H9 (cell line): ENCODE results near the gene CD207. TPM values are rescaled to one million over a fixed set of nuclear protein-coding genes. Genes with fewer than 3 reads are reported as not detected.

Source experiments
- DNase-seq: peaks from one replicate; pipeline ENCODE4 v3.0.0-alpha.2; 2017
- H2AFZ ChIP-seq: one replicate; pipeline ENCODE4 v1.6.1; 2013; ENCODE audit warnings: mild to moderate bottlenecking, low read length, control low read depth, moderate library complexity
- H2AK5ac ChIP-seq: 2 replicates; pipeline ENCODE4 v1.6.1; 2013; ENCODE audit warnings: low read length, control low read depth, mixed read lengths; ENCODE audit not compliant: insufficient read length
- H2BK120ac ChIP-seq: one replicate; pipeline ENCODE4 v1.6.1; 2013; ENCODE audit warnings: low read depth, mild to moderate bottlenecking, low read length, control low read depth, inconsistent platforms; ENCODE audit not compliant: poor library complexity, severe bottlenecking
- H2BK12ac ChIP-seq: 2 replicates; pipeline ENCODE4 v1.6.1; 2013; ENCODE audit warnings: low read length, control low read depth, mixed read lengths, low read depth; ENCODE audit not compliant: insufficient read length
- H2BK15ac ChIP-seq: 2 replicates; pipeline ENCODE4 v1.6.1; 2013; ENCODE audit warnings: low read depth, low read length, control low read depth
- H2BK20ac ChIP-seq: one replicate; pipeline ENCODE4 v1.6.1; 2013; ENCODE audit warnings: low read depth, mild to moderate bottlenecking, low read length, control low read depth, inconsistent platforms; ENCODE audit not compliant: poor library complexity, severe bottlenecking
- H2BK5ac ChIP-seq: 2 replicates; pipeline ENCODE4 v1.6.1; 2013; ENCODE audit warnings: low read length, control low read depth, mixed read lengths; ENCODE audit not compliant: insufficient read length
- H3K14ac ChIP-seq: 2 replicates; pipeline ENCODE4 v1.6.1; 2013; ENCODE audit warnings: low read length, control low read depth; ENCODE audit not compliant: insufficient read depth
- H3K18ac ChIP-seq: 2 replicates; pipeline ENCODE4 v1.6.1; 2013; ENCODE audit warnings: low read depth, mild to moderate bottlenecking, mixed read lengths, low read length, control low read depth; ENCODE audit not compliant: insufficient read length
- H3K23ac ChIP-seq: 2 replicates; pipeline ENCODE4 v1.6.1; 2013; ENCODE audit warnings: low read length, control low read depth, mixed read lengths, low read depth; ENCODE audit not compliant: insufficient read length
- H3K23me2 ChIP-seq: 2 replicates; pipeline ENCODE4 v1.6.1; 2013; ENCODE audit warnings: low read depth, mild to moderate bottlenecking, mixed read lengths, low read length, control low read depth; ENCODE audit not compliant: insufficient read length, poor library complexity, severe bottlenecking
- H3K27ac ChIP-seq: 2 replicates; pipeline ENCODE4 v1.5.1; 2013; ENCODE audit warnings: low read length, control low read depth, mixed read lengths, low read depth; ENCODE audit not compliant: insufficient read length
- H3K27me3 ChIP-seq: 2 replicates; pipeline ENCODE4 v1.6.1; 2013; ENCODE audit warnings: low read length, control low read depth, inconsistent platforms; ENCODE audit not compliant: insufficient read depth
- H3K4ac ChIP-seq: 2 replicates; pipeline ENCODE4 v1.6.1; 2013; ENCODE audit warnings: low read depth, mild to moderate bottlenecking, control low read depth, inconsistent platforms, low read length, moderate library complexity
- H3K4me1 ChIP-seq: 2 replicates; pipeline ENCODE4 v1.6.1; 2013; ENCODE audit warnings: low read length, control low read depth, inconsistent platforms; ENCODE audit not compliant: insufficient read depth
- H3K4me2 ChIP-seq: 2 replicates; pipeline ENCODE4 v1.6.1; 2013; ENCODE audit warnings: low read length, control low read depth, mixed read lengths; ENCODE audit not compliant: insufficient read length, insufficient read depth
- H3K56ac ChIP-seq: 2 replicates; pipeline ENCODE4 v1.6.1; 2013; ENCODE audit warnings: low read depth, mild to moderate bottlenecking, mixed read lengths, low read length, control low read depth; ENCODE audit not compliant: insufficient read length
- H3K79me1 ChIP-seq: 2 replicates; pipeline ENCODE4 v1.6.1; 2013; ENCODE audit warnings: low read depth, mild to moderate bottlenecking, moderate library complexity, low read length, control low read depth, inconsistent platforms; ENCODE audit not compliant: insufficient read depth, poor library complexity, severe bottlenecking
- H3K79me2 ChIP-seq: 2 replicates; pipeline ENCODE4 v1.6.1; 2013; ENCODE audit warnings: low read length, control low read depth, inconsistent platforms; ENCODE audit not compliant: insufficient read depth
- H3K9ac ChIP-seq: 2 replicates; pipeline ENCODE4 v1.6.1; 2013; ENCODE audit warnings: low read length, control low read depth, mixed read lengths; ENCODE audit not compliant: insufficient read length; ENCODE audit errors: extremely low read depth
- H3K9me3 ChIP-seq: one replicate; pipeline ENCODE4 v1.6.1; 2013; ENCODE audit warnings: low read depth, low read length, inconsistent platforms; ENCODE audit not compliant: control insufficient read depth
- H3T11ph ChIP-seq: one replicate; pipeline ENCODE4 v1.6.1; 2013; ENCODE audit warnings: mild to moderate bottlenecking, low read length, control low read depth, inconsistent platforms
- H4K20me1 ChIP-seq: one replicate; pipeline ENCODE4 v1.6.1; 2013; ENCODE audit not compliant: control insufficient read depth, insufficient read length, insufficient read depth
- H4K5ac ChIP-seq: 2 replicates; pipeline ENCODE4 v1.6.1; 2013; ENCODE audit warnings: low read depth, mild to moderate bottlenecking, mixed read lengths, low read length, control low read depth; ENCODE audit not compliant: insufficient read length
- H4K8ac ChIP-seq: replicated peaks from 2 replicates; pipeline ENCODE4 v1.6.1; 2013; ENCODE audit warnings: low read length, control low read depth, mixed read lengths, low read depth; ENCODE audit not compliant: insufficient read length
- H4K91ac ChIP-seq: 2 replicates; pipeline ENCODE4 v1.6.1; 2013; ENCODE audit warnings: low read depth, mild to moderate bottlenecking, moderate library complexity, mixed read lengths, low read length, control low read depth; ENCODE audit not compliant: insufficient read length
- H3K27ac Mint-ChIP-seq, 3 experiments: 2 replicates in 2 of 3; 3 replicates in 1 of 3; pipeline ENCODE4 v1.8.0; 2020 to 2021; ENCODE audit warnings: mixed read lengths in 3 of 3, mild to moderate bottlenecking in 1 of 3, moderate library complexity in 1 of 3
- H3K27me3 Mint-ChIP-seq: 2 replicates; pipeline ENCODE4 v1.8.0; 2021; ENCODE audit warnings: low read depth, mild to moderate bottlenecking, moderate library complexity, mixed read lengths
- H3K36me3 Mint-ChIP-seq, 3 experiments: 2 replicates in 2 of 3; 3 replicates in 1 of 3; pipeline ENCODE4 v1.8.0; 2020 to 2021; ENCODE audit warnings: low read depth in 3 of 3, mixed read lengths in 3 of 3; ENCODE audit not compliant: insufficient read depth in 1 of 3
- H3K4me1 Mint-ChIP-seq, 2 experiments: 2 replicates each; pipeline ENCODE4 v1.8.0; 2020; ENCODE audit warnings: mixed read lengths in 2 of 2
- H3K4me3 Mint-ChIP-seq, 2 experiments: 2 replicates in 1 of 2; 3 replicates in 1 of 2; pipeline ENCODE4 v1.8.0; 2020 to 2021; ENCODE audit warnings: mild to moderate bottlenecking in 2 of 2, mixed read lengths in 2 of 2, moderate library complexity in 1 of 2
- H3K9me3 Mint-ChIP-seq, 2 experiments: 2 replicates in 1 of 2; 3 replicates in 1 of 2; pipeline ENCODE4 v1.8.0; 2020; ENCODE audit warnings: mild to moderate bottlenecking in 2 of 2, mixed read lengths in 2 of 2, moderate library complexity in 1 of 2
- WGBS: extraction: QIAGEN DNeasy Blood & Tissue Kit; methylation state at CpG from one replicate; pipeline ENCODE4 v1.1.7; 2013; ENCODE audit warnings: missing lambda C conversion rate, low lambda C conversion rate, mixed read lengths; ENCODE audit not compliant: insufficient read length; ENCODE audit errors: extremely low coverage; 5-methylcytosine and 5-hydroxymethylcytosine counted together
- total RNA-seq: library from RNA; stranded (reverse); gene quantifications from 2 replicates; pipeline ENCODE4 v1.2.1, GENCODE V29; 2021
- TF ChIP-seq, protein P1 (sequence below): fragments of 200-600 bp; sonication (generic); conservative IDR thresholded peaks from 3 replicates; pipeline ENCODE4 v1.8.0; 2021; ENCODE audit warnings: antibody characterized with exemption, mild to moderate bottlenecking

The CD207 gene
- total RNA-seq, 1 experiment from 2014 or later: not detected

DNA sequence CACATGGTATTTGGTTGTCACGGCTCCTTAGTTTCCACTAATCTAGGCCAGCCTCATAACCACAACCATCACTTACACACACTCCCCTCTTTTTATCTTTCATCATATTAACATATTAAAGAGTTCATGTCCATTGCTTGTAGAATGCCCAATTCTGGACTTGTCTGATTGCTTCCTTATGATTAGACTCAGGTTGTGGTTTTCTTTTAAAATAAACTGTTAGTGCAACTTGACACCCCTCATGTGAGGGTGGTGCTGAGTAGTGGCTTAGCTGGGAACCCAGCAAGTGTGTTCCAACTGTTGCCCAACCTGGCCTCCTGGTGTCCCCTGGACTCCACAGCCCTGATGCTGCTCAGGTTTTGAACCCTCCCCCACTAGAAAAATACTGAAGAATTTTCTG is 20.1 kb upstream of the CD207 start:
- Histone ChIP-seq H3K4me1 (no peaks in the 10 kb centered on the region), H3K56ac (no peak overlapping the region), H3K18ac (no peak overlapping the region), H3K23me2 (no peaks in the 10 kb centered on the region), H4K91ac (no peak overlapping the region), H4K20me1 (no peaks in the 10 kb centered on the region), H3K27ac (no peak overlapping the region), H2BK15ac (no peak overlapping the region), H3T11ph (no peak overlapping the region), H3K79me2 (no peaks in the 10 kb centered on the region), H2BK120ac (no peak overlapping the region), H4K8ac (no peak overlapping the region), H2AFZ (no peak overlapping the region), H2BK5ac (no peak overlapping the region), H2AK5ac (no peak overlapping the region), H3K4me2 (no peak overlapping the region), H3K27me3 (peaks cover 1% of the 10 kb centered on the region; the same call in 1 of the 2 replicates), H3K9me3 (no peaks in the 10 kb centered on the region), H2BK12ac (no peak overlapping the region), H3K14ac (no peak overlapping the region), H3K23ac (no peak overlapping the region), H4K5ac (no peak overlapping the region), H3K79me1 (no peaks in the 10 kb centered on the region), H2BK20ac (no peak overlapping the region), H3K4ac (no peak overlapping the region), H3K9ac (no peak overlapping the region)
- TF ChIP-seq, protein P1, sequence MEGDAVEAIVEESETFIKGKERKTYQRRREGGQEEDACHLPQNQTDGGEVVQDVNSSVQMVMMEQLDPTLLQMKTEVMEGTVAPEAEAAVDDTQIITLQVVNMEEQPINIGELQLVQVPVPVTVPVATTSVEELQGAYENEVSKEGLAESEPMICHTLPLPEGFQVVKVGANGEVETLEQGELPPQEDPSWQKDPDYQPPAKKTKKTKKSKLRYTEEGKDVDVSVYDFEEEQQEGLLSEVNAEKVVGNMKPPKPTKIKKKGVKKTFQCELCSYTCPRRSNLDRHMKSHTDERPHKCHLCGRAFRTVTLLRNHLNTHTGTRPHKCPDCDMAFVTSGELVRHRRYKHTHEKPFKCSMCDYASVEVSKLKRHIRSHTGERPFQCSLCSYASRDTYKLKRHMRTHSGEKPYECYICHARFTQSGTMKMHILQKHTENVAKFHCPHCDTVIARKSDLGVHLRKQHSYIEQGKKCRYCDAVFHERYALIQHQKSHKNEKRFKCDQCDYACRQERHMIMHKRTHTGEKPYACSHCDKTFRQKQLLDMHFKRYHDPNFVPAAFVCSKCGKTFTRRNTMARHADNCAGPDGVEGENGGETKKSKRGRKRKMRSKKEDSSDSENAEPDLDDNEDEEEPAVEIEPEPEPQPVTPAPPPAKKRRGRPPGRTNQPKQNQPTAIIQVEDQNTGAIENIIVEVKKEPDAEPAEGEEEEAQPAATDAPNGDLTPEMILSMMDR: no peak
- H3K27me3 Mint-ChIP-seq: peaks cover 55% of the 10 kb centered on the region
- H3K4me3 Mint-ChIP-seq: no peak overlapping the region
- no CpG with 5 or more reads among the region's 1 CpG for WGBS
- H3K9me3 Mint-ChIP-seq: no peaks in the 10 kb centered on the region; a peak in 1 of 5 replicates
- no peak overlapping the region for H3K27ac Mint-ChIP-seq
- no peak for DNase-seq
- H3K4me1 Mint-ChIP-seq: peaks cover 0 to 8% of the 10 kb centered on the region in 2 experiments; a peak in 3 of 4 replicates
- H3K36me3 Mint-ChIP-seq: no peaks in the 10 kb centered on the region
